Endodermal cell (in vitro differentiated cells): ENCODE measurements around the gene DTD1. TPM values are rescaled to one million over a fixed set of nuclear protein-coding genes. Genes with fewer than 3 reads are reported as not detected.

Experiments
- DNase-seq: peaks from one replicate; pipeline ENCODE4 v3.0.0-alpha.2; 2017
- H3K27ac ChIP-seq: 2 replicates; pipeline ENCODE4 v1.5.1; 2013; ENCODE audit warnings: mild to moderate bottlenecking, low read depth, low read length, moderate library complexity
- H3K27me3 ChIP-seq: 2 replicates; pipeline ENCODE4 v1.6.1; 2013; ENCODE audit warnings: mild to moderate bottlenecking, low read length, moderate library complexity; ENCODE audit not compliant: insufficient read depth, control insufficient read depth, poor library complexity, severe bottlenecking
- H3K36me3 ChIP-seq: 2 replicates; pipeline ENCODE4 v1.7.0; 2013; ENCODE audit warnings: mild to moderate bottlenecking, low read length, moderate library complexity; ENCODE audit not compliant: control insufficient read depth, insufficient read depth
- H3K4me1 ChIP-seq: one replicate; pipeline ENCODE4 v1.7.0; 2013; ENCODE audit warnings: low read length; ENCODE audit not compliant: control insufficient read depth, insufficient read depth
- H3K4me3 ChIP-seq: 2 replicates; pipeline ENCODE4 v1.5.1; 2013; ENCODE audit warnings: mild to moderate bottlenecking, low read length, moderate library complexity
- H3K9ac ChIP-seq: 2 replicates; pipeline ENCODE4 v1.6.1; 2013; ENCODE audit warnings: mild to moderate bottlenecking, low read length, moderate library complexity; ENCODE audit not compliant: poor library complexity, severe bottlenecking; ENCODE audit errors: extremely low read depth
- H3K9me3 ChIP-seq: 2 replicates; pipeline ENCODE4 v1.6.1; 2013; ENCODE audit warnings: mild to moderate bottlenecking, low read length, moderate library complexity; ENCODE audit not compliant: control insufficient read depth
- H3K27ac Mint-ChIP-seq: 2 replicates; pipeline ENCODE4 v1.8.0; 2020; ENCODE audit warnings: mixed read lengths
- H3K27me3 Mint-ChIP-seq: 2 replicates; pipeline ENCODE4 v1.8.0; 2021; ENCODE audit warnings: mild to moderate bottlenecking, mixed read lengths; ENCODE audit not compliant: insufficient read depth
- H3K36me3 Mint-ChIP-seq: 2 replicates; pipeline ENCODE4 v1.8.0; 2020; ENCODE audit warnings: low read depth, mixed read lengths
- H3K4me1 Mint-ChIP-seq: 2 replicates; pipeline ENCODE4 v1.8.0; 2020; ENCODE audit warnings: mixed read lengths
- H3K4me3 Mint-ChIP-seq: 2 replicates; pipeline ENCODE4 v1.8.0; 2020; ENCODE audit warnings: mild to moderate bottlenecking, moderate library complexity, mixed read lengths
- H3K9me3 Mint-ChIP-seq: 2 replicates; pipeline ENCODE4 v1.8.0; 2020; ENCODE audit warnings: mild to moderate bottlenecking, mixed read lengths
- WGBS, 2 experiments: methylation state at CpG; one replicate each; pipeline versions ENCODE4 v1.1.5 to v1.1.7; 2013; ENCODE audit warnings: missing lambda C conversion rate in 2 of 2, mixed read lengths in 1 of 2; ENCODE audit not compliant: insufficient coverage in 1 of 2, insufficient read length in 1 of 2; 5-methylcytosine and 5-hydroxymethylcytosine counted together
- total RNA-seq, 2 donors: library from RNA; stranded (reverse); fragmentation: NEBNext Ultra II Directional in 1 of 2; extraction: Animal tissue kit (Norgen Biotek cat#: 25700) in 1 of 2; gene quantifications; 2 replicates in 1 of 2; 3 replicates in 1 of 2; pipeline ENCODE4 v1.2.1, GENCODE V29; 2021
- TF ChIP-seq, protein P1 (sequence below): fragments of 200-600 bp; sonication (generic); conservative IDR thresholded peaks from 2 replicates; pipeline ENCODE4 v1.5.0; 2021; ENCODE audit warnings: antibody characterized with exemption, mild to moderate bottlenecking

The DTD1 gene
- total RNA-seq, 2 donors from 2014 or later: 34.2 to 44.0 TPM

DNA sequence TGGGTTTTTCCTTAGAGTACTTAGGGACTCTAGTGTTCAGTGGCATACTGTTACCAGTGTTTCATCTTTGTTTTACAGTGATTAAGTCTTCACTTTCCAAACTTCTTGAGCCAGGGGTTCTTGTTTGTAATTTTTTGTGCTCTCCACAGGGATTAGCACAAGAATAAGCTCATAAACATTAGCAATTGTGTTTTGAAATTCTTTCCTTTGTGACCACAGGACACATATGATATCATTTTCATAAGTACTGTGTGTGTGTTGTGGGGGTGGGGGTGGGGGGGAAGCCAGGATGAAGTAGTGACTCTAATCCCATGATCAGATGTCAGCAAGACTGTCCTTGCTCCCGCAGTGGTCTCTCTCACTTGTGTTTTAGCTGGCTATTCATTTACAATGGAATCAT lies 124.3 kb downstream of the DTD1 start:
- Histone ChIP-seq H3K9me3 (no peaks in the 10 kb centered on the region), H3K4me1 (no peaks in the 10 kb centered on the region), H3K4me3 (no peak overlapping the region), H3K27ac (no peak overlapping the region), H3K36me3 (no peaks in the 10 kb centered on the region), H3K9ac (no peak overlapping the region), H3K27me3 (no peaks in the 10 kb centered on the region)
- no peak for DNase-seq
- no peaks in the 10 kb centered on the region for H3K9me3 Mint-ChIP-seq
- H3K27me3 Mint-ChIP-seq: no peaks in the 10 kb centered on the region
- peaks cover 18% of the 10 kb centered on the region for H3K4me1 Mint-ChIP-seq
- H3K4me3 Mint-ChIP-seq: no peak overlapping the region
- H3K36me3 Mint-ChIP-seq: no peaks in the 10 kb centered on the region
- TF ChIP-seq, protein P1, sequence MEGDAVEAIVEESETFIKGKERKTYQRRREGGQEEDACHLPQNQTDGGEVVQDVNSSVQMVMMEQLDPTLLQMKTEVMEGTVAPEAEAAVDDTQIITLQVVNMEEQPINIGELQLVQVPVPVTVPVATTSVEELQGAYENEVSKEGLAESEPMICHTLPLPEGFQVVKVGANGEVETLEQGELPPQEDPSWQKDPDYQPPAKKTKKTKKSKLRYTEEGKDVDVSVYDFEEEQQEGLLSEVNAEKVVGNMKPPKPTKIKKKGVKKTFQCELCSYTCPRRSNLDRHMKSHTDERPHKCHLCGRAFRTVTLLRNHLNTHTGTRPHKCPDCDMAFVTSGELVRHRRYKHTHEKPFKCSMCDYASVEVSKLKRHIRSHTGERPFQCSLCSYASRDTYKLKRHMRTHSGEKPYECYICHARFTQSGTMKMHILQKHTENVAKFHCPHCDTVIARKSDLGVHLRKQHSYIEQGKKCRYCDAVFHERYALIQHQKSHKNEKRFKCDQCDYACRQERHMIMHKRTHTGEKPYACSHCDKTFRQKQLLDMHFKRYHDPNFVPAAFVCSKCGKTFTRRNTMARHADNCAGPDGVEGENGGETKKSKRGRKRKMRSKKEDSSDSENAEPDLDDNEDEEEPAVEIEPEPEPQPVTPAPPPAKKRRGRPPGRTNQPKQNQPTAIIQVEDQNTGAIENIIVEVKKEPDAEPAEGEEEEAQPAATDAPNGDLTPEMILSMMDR: no peak
- 87 to 100% methylated on average over 1 of the region's 1 CpG for WGBS, 2 experiments
- H3K27ac Mint-ChIP-seq: no peak overlapping the region

DNA sequence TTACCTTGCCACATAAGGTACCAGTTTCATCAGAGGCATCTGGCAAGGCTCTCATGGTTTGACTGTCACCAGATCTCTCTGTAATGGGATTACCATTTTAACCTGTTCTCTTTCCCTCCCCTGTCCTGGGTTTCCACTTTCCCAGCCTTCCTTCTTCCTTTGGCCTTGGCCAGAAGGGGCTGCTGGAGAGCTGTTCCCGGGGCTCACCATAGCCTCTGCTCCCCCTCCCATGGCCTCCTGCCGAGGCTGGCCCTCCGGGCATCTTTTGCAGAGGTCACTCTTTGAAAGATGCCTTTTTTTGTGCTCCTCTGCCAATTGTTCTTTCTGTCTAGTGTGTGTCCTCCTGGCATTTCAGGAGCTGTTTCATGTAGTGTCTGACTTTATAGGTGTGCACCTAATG lies 125.0 kb downstream of the DTD1 start:
- no peaks in the 10 kb centered on the region for H3K27me3 Mint-ChIP-seq
- H3K9ac ChIP-seq: no peak overlapping the region
- no peaks in the 10 kb centered on the region for H3K4me1 ChIP-seq
- H3K4me1 Mint-ChIP-seq: peaks cover 18% of the 10 kb centered on the region
- H3K4me3 ChIP-seq: no peak overlapping the region
- peak; percentile 84 for DNase-seq
- peak overlapping the region; percentile 46 for H3K27ac Mint-ChIP-seq
- no peaks in the 10 kb centered on the region for H3K27me3 ChIP-seq
- no peaks in the 10 kb centered on the region for H3K9me3 Mint-ChIP-seq
- no peaks in the 10 kb centered on the region for H3K9me3 ChIP-seq
- WGBS, 2 experiments: 0 to 54% methylated on average over 1 to 3 of the region's 3 CpGs
- H3K36me3 ChIP-seq: no peaks in the 10 kb centered on the region
- TF ChIP-seq, protein P1: peak; percentile 72
- H3K36me3 Mint-ChIP-seq: no peaks in the 10 kb centered on the region
- H3K27ac ChIP-seq: no peak overlapping the region
- no peak overlapping the region for H3K4me3 Mint-ChIP-seq

GRCh38 chr20:18715564-18715963 lies 127.7 kb downstream of the DTD1 start:
- Histone ChIP-seq H3K4me1 (no peaks in the 10 kb centered on the region), H3K27ac (no peak overlapping the region), H3K4me3 (no peak overlapping the region), H3K27me3 (no peaks in the 10 kb centered on the region), H3K9ac (no peak overlapping the region), H3K9me3 (no peaks in the 10 kb centered on the region), H3K36me3 (no peaks in the 10 kb centered on the region)
- 90 to 100% methylated on average over 2 to 3 of the region's 3 CpGs for WGBS, 2 experiments
- Mint-ChIP-seq H3K27ac (no peak overlapping the region), H3K36me3 (peaks cover 2% of the 10 kb centered on the region), H3K4me3 (no peak overlapping the region), H3K4me1 (peaks cover 18% of the 10 kb centered on the region), H3K9me3 (peaks cover 1% of the 10 kb centered on the region), H3K27me3 (no peaks in the 10 kb centered on the region)
- TF ChIP-seq, protein P1: no peak
- no peak for DNase-seq
